Glomerular visceral epithelial cell (primary cell): Measurements from ENCODE around the gene RNF14.

ENCODE experiments used
- DNase-seq: peaks from one replicate; pipeline ENCODE4 v3.0.0-alpha.2; 2016; ENCODE audit errors: extremely low spot score

The RNF14 gene

GRCh38 chr5:141978389-141978788, 9.5 kb downstream of the RNF14 start:
- DNase-seq = no peak

DNA sequence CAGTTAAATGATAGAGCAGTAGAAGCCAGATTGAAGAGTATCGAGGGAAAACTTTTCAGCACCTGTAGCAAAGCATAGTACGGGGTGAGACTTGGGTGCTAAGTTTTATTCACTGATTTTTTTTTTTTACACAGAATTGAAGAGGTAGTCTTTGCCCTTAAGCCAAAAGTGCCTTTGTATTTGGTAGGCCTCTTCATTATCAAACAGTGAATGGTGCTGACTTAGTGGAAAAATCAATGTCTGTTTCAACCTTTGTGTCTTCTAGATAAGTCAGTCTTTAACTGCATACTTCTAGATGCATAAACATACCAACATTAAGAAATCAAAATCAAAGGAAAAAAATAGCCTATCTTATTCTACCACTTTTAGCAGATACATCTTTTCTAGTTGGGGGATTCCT, 13.7 kb downstream of the RNF14 start:
- no peak for DNase-seq

DNA sequence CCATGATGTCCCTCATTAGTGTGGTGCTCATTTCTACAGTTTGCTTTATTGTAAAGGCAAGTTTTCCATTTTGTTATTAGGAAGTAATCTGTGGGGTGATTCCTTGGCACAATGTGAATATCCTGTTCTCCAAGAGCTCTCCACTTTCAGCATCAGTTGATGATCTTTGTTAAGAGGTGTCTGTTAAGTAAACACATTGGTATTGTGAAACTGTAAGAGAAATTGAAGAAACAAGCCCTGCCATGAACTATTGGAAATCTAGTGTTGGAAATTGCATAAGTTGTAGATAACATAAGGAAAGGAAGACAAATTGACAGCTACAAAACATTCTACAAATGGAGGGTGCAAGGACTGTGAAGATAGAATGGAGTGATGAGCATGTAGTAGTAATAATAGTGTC, 17.2 kb downstream of the RNF14 start:
- no peak for DNase-seq

- DNase-seq = no peak
Observed at GRCh38 chr5:141989720-141990119, 20.8 kb downstream of the RNF14 start.

- peak; percentile 74 for DNase-seq
Observed at GRCh38 chr5:141992349-141992963, 23.6 kb downstream of the RNF14 start.

DNA sequence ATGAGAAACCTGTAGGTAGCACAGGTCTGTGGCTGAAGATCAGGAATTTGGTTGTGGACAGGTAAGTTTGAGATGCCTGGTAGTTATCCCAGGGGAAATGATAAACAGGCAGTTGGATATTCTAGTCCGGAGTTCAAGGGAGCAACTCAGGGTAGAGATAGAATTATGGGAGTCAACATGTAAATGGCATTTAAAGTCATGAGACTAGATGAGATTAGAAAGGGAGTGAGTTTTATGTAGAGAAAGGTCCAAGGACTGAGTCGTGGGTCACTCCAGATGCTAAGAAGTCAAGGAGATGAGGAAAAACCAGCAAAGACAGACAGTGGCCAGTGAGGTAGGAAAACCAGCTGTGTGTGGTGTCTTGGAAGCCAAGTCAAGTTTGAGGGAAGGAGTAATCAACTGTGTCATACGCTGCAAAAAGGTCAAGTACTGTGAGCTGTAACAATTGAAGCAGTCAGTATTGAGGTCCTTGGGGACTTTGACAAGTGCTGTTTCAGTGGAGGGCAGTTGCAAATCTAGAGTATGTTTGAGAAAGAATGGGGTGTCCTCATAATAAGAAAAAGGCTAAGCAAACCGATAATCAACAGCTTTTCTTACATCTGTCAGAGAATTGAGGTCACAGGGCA, 25.7 kb downstream of the RNF14 start:
- no peak for DNase-seq

DNA sequence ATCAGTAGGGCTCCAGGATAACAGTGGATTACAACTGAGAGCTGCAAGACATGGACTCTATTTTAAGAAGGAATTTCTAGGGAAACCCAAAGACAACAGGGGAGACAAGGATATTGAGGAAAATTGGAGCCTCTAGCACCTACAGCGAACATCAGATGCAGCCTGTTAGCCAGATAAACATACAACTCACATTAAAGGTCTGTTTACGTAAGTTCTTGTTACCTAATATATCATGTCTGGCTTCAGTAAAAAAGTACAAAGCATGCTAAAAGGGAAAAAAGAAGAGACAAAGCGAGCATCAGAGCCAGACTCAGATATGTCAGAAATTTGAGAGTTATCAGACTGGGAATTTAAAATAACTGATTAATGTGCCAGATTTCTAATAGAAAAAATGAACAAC, 26.8 kb downstream of the RNF14 start:
- DNase-seq = no peak

- DNase-seq = no peak
Observed at GRCh38 chr5:141997358-141997960, 28.6 kb downstream of the RNF14 start.

GRCh38 chr5:142000173-142000572, 31.3 kb downstream of the RNF14 start:
- no peak for DNase-seq

DNA sequence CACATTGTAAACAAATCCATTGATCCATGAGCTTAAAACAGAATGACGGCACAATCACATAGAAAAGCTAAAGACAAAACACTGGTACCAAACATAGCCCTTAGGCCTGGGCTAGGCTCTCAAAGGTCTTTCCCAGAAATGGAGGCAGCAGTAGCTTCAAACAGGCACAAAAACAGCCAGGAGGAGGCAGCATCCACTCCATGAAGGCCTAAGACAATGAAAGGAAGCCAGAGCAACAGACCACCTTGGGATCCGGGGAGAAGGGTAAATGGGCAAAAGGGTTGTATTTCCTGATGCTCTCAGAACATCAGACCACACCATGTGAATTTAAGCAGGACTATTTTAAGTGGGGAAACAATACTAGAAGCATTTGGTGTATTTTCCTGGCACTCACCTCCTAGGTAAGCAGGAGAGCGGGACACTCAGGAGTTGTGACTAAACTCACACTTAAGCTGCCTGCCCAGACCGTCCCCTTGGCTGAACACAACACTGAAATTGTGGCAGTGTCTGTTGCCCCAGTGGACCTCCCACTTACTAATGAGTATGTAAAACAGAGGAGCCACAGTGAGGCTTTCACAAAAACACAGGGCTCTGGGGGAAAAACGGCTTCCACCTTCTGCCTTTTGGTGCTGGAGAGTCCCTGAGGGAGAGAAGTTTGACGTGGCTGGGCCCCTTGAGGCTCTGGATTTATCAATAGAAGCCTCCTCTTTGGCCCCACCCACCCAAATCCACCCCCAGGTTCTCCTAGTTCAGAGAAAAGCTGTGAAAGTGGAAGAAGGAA, 32.0 kb downstream of the RNF14 start:
- DNase-seq = no peak

DNA sequence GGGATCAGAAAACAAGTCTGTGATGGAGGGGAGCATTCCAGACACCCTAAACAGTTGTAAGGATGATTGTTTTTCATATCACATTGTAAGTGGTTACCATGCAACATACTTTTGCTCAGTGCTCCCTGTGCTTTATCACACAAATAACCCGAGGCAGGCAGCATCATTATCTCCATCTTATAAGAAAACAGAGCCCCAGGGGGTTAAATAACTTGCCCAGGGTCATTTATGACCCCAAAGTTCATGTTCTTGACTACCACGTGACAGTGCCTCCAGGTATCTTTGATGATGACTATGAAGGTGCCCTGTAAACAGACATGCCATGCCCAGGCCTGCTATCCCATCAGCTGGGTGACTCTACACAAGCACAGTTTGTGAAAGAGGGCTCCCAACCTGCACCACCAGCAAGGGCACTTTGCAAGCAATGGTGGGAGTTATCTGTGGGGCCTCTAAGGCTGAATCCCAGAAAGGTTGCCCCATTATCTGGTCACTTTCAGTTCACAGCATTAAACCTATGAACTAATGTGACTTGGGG, 34.4 kb downstream of the RNF14 start:
- no peak for DNase-seq

DNA sequence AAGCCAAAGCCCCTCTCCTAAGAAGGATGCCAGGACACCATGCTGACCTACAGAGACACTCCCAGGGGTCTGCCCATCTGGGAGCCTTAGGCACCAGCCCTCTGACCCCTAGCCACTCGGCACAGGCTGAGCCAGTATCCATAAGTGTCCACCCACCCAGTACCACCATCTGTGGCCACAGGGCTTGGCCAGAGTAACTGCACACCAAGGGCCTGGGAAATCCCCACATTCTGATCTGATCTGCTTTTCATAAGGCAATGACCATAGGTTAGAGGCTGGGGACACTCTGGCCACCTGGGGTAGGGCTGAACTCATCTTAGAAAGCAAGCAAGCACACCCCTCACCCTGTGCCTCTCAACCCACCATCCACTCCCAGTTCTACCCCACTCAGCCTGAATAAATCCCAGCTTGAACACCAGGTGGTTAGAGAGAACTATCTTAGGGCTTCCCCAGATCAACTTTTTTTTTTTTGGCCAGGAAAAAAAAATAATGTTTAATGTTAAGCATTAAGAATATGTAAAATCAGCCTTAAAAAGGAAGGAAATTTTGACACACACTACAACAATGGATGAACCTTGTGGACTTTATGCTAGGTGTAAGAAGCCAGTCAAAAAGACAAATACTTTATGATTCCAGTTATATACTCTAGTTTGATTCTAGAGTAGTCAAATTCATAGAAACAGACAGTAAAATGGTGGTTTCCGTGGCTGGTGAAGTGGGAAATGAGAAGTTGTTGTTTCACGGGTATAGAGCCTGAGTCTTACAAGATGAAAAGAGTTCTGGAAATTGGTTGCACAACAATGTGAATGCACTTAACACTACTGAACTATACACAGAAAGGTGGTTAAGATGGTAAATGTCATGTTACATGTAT, 37.7 kb downstream of the RNF14 start:
- DNase-seq = no peak

GRCh38 chr5:142007237-142007544, 38.3 kb downstream of the RNF14 start:
- DNase-seq = no peak

GRCh38 chr5:142008813-142009212, 39.9 kb downstream of the RNF14 start:
- no peak for DNase-seq

DNA sequence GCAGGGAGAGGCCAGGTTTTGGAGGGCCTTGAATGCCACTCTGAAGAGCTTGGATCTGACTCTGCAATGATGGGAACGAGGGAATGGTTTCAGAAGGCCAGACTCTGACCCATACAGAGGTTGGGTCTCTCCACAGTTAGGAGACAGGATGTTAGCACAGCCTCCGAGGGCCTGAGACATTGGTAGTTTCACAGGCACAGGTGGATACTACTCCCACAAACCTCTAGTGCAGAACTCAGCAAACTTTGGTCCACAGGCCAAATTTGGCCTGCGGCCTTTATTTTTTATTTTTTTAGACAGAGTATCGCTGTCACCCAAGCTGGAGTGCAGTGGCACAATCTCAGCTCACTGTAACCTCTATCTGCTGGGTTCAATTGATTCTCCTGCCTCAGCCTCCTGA, 41.0 kb downstream of the RNF14 start:
- DNase-seq = no peak

- no peak for DNase-seq
Observed at GRCh38 chr5:142011572-142012185, 42.8 kb downstream of the RNF14 start.

- no peak for DNase-seq
Observed at GRCh38 chr5:142012186-142012785, 43.4 kb downstream of the RNF14 start.

- peak; percentile 87 for DNase-seq
Observed at GRCh38 chr5:142012792-142013388, 44.0 kb downstream of the RNF14 start, which contains the start of gene GNPDA1. TSS of gene GNPDA1 (minus strand) at chr5:142013027. CDS start at chr5:142012035, 992 bp downstream.

DNA sequence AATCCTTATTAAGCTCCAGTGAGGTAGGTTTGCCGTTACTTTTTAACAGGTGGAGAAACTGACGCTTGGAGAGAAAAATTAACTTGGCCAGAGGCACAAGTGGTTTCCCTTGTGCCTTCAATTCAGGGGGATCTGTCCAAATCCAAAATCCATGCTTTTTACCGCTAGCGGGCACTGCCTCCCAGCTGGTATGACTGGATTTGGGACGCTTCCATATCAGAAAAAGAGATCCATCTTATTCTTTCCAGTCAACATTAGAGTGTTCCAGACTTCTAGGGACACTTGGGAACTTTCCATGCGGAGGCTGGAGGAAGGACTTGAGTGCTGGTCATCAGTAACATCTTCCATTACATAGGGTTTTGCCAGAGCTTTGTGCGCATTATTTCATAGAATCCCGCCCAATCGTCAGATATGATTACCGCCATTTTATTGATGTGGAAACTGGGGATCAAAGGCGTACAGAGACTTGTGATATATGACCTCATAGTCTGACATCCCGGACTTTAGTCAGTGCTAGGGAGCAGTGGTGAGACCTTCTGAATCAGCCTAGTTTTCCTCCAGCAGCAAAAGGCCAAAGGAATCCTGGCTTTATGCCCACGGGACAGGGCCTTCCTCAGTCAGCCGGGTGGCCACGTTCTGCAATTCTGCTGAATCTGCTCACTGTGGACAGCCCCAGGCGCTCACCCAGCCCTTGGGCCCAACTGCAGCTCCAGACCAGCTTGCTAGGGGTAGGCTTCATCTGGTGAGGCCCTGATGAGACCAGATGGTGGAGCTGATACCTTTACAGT, 45.0 kb downstream of the RNF14 start:
- DNase-seq = peak; percentile 78
